ENCODE results near the gene LRRC49.
"Not testable (repeated sequence)": the region's sequence is repeated elsewhere in the genome, so short reads cannot be mapped to it uniquely, and the experiment has no call there.

DNA sequence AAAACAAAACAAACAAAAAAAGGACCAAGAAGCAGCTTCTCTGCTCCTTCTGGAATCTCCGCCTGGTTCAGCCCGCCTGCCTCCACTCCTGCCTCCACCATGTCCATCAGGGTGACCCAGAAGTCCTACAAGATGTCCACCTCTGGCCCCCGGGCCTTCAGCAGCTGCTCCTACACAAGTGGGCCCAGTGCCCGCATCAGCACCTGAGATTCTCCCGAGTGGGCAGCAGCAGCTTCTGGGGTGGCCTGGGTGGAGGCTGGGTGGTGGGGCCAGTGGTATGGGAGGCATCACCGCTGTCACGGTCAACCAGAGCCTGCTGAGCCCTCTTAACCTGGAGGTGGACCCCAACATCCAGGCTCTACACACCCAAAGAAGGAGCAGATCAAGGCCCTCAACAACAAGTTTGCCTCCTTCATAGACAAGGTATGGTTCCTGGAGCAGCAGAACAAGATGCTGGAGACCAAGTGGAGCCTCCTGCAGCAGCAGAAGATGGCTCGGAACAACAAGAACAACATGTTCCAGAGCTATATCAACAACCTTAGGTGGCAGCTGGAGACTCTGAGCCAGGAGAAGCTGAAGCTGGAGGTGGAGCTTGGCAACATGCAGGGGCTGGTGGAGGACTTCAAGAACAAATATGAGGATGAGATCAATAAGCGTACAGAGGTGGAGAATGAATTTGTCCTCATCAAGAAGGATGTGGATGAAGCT lies 33.9 kb upstream of the LRRC49 start:
- TF ChIP-seq, protein P1, sequence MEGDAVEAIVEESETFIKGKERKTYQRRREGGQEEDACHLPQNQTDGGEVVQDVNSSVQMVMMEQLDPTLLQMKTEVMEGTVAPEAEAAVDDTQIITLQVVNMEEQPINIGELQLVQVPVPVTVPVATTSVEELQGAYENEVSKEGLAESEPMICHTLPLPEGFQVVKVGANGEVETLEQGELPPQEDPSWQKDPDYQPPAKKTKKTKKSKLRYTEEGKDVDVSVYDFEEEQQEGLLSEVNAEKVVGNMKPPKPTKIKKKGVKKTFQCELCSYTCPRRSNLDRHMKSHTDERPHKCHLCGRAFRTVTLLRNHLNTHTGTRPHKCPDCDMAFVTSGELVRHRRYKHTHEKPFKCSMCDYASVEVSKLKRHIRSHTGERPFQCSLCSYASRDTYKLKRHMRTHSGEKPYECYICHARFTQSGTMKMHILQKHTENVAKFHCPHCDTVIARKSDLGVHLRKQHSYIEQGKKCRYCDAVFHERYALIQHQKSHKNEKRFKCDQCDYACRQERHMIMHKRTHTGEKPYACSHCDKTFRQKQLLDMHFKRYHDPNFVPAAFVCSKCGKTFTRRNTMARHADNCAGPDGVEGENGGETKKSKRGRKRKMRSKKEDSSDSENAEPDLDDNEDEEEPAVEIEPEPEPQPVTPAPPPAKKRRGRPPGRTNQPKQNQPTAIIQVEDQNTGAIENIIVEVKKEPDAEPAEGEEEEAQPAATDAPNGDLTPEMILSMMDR (IDR thresholded peaks at IDR 0.05; ENCODE audit: borderline replicate concordance, extremely low read depth, low read length, poor library complexity, severe bottlenecking) = not testable (repeated sequence)
- TF ChIP-seq EZH2 (IDR thresholded peaks at IDR 0.05; ENCODE audit: borderline replicate concordance, low read depth, low read length, severe bottlenecking) = not testable (repeated sequence)

All from DND-41 (cell line).